ENCODE data around the gene SOS2.

SOS2 gene

GRCh38 chr14:50254248-50254647 lies 22.9 kb upstream of the SOS2 start:
- Histone ChIP-seq H4K20me1 (ENCODE audit: insufficient read depth, low read length) (no peaks in the 10 kb centered on the region), H3K9ac (ENCODE audit: low read length) (no peak overlapping the region), H3K79me2 (ENCODE audit: insufficient read depth, low read length) (no peaks in the 10 kb centered on the region), H3K27me3 (ENCODE audit: insufficient read depth, low read length) (no peaks in the 10 kb centered on the region), H3K9me2 (ENCODE audit: low read depth, low read length) (no peaks in the 10 kb centered on the region), H3K4me2 (ENCODE audit: low read length) (no peak overlapping the region), H3K27ac (ENCODE audit: low read depth, low read length, poor library complexity, severe bottlenecking) (no peak overlapping the region), H3K36me3 (ENCODE audit: insufficient read depth, low read length) (peaks cover 6% of the 10 kb centered on the region), H3K4me1 (ENCODE audit: insufficient read depth, low read length, severe bottlenecking) (no peaks in the 10 kb centered on the region), H2AFZ (ENCODE audit: low read length) (no peak overlapping the region), H3K9me3 (ENCODE audit: low read length) (no peaks in the 10 kb centered on the region), H3K4me3 (ENCODE audit: low read depth, low read length, poor library complexity, severe bottlenecking) (no peak overlapping the region), H3F3A (ENCODE audit: insufficient read depth, low read length) (no peaks in the 10 kb centered on the region)
- TF ChIP-seq EZH2 (IDR thresholded peaks at IDR 0.05; ENCODE audit: borderline replicate concordance, low read length), result no peak
- TF ChIP-seq CTCF (IDR thresholded peaks at IDR 0.05; ENCODE audit: low read length), result no peak

GRCh38 chr14:50249136-50249775 lies 17.9 kb upstream of the SOS2 start:
- Histone ChIP-seq H3K4me1 (ENCODE audit: insufficient read depth, low read length, severe bottlenecking) (no peaks in the 10 kb centered on the region), H3K27ac (ENCODE audit: low read depth, low read length, poor library complexity, severe bottlenecking) (no peak overlapping the region)
- no peak for TF ChIP-seq CTCF (IDR thresholded peaks at IDR 0.05; ENCODE audit: low read length)
- TF ChIP-seq EZH2 (IDR thresholded peaks at IDR 0.05; ENCODE audit: borderline replicate concordance, low read length), result no peak

GRCh38 chr14:50247245-50247644 lies 15.9 kb upstream of the SOS2 start:
- no peak overlapping the region for H3K4me3 ChIP-seq (ENCODE audit: low read depth, low read length, poor library complexity, severe bottlenecking)
- no peaks in the 10 kb centered on the region for H3F3A ChIP-seq (ENCODE audit: insufficient read depth, low read length)
- H3K9me3 ChIP-seq (ENCODE audit: low read length), result no peaks in the 10 kb centered on the region
- no peak overlapping the region for H3K27ac ChIP-seq (ENCODE audit: low read depth, low read length, poor library complexity, severe bottlenecking)
- TF ChIP-seq CTCF (IDR thresholded peaks at IDR 0.05; ENCODE audit: low read length), result no peak
- no peak for TF ChIP-seq EZH2 (IDR thresholded peaks at IDR 0.05; ENCODE audit: borderline replicate concordance, low read length)
- no peak overlapping the region for H3K4me2 ChIP-seq (ENCODE audit: low read length)
- no peaks in the 10 kb centered on the region for H4K20me1 ChIP-seq (ENCODE audit: insufficient read depth, low read length)
- H3K36me3 ChIP-seq (ENCODE audit: insufficient read depth, low read length), result peaks cover 6% of the 10 kb centered on the region
- no peaks in the 10 kb centered on the region for H3K4me1 ChIP-seq (ENCODE audit: insufficient read depth, low read length, severe bottlenecking)
- no peaks in the 10 kb centered on the region for H3K27me3 ChIP-seq (ENCODE audit: insufficient read depth, low read length)
- no peaks in the 10 kb centered on the region for H3K79me2 ChIP-seq (ENCODE audit: insufficient read depth, low read length)
- H3K9me2 ChIP-seq (ENCODE audit: low read depth, low read length), result no peaks in the 10 kb centered on the region
- no peak overlapping the region for H2AFZ ChIP-seq (ENCODE audit: low read length)
- no peak overlapping the region for H3K9ac ChIP-seq (ENCODE audit: low read length)

More at GRCh38 chr14:50249136-50249775, 17.9 kb upstream of the SOS2 start:
- no peaks in the 10 kb centered on the region for H3K9me2 ChIP-seq (ENCODE audit: low read depth, low read length)
- H3K4me3 ChIP-seq (ENCODE audit: low read depth, low read length, poor library complexity, severe bottlenecking), result no peak overlapping the region
- no peak overlapping the region for H2AFZ ChIP-seq (ENCODE audit: low read length)
- no peaks in the 10 kb centered on the region for H3K9me3 ChIP-seq (ENCODE audit: low read length)
- H3K4me2 ChIP-seq (ENCODE audit: low read length), result no peak overlapping the region
- H3K27me3 ChIP-seq (ENCODE audit: insufficient read depth, low read length), result no peaks in the 10 kb centered on the region
- no peaks in the 10 kb centered on the region for H3F3A ChIP-seq (ENCODE audit: insufficient read depth, low read length)
- no peak overlapping the region for H3K9ac ChIP-seq (ENCODE audit: low read length)
- H3K36me3 ChIP-seq (ENCODE audit: insufficient read depth, low read length), result peaks cover 11% of the 10 kb centered on the region
- H3K79me2 ChIP-seq (ENCODE audit: insufficient read depth, low read length), result no peaks in the 10 kb centered on the region
- H4K20me1 ChIP-seq (ENCODE audit: insufficient read depth, low read length), result no peaks in the 10 kb centered on the region
